Smooth muscle cell of the coronary artery (primary cell): ENCODE measurements around the gene ZMAT3. TPM values are rescaled to one million over a fixed set of nuclear protein-coding genes. Genes with fewer than 3 reads are reported as not detected.

Experiments used
- total RNA-seq: library from RNA; depleted of rRNA; stranded (reverse); fragments of >200 nt; gene quantifications from 2 replicates; pipeline ENCODE4 v1.2.3, GENCODE V29; 2014; ENCODE audit warnings: low replicate concordance

The ZMAT3 gene
- 22.3 and 28.6 TPM in 2 replicates for total RNA-seq

GRCh38 chr3:179071323-179072099, at the start of gene ZMAT3:
ZMAT3 (minus strand) TSS chr3:179071809; CDS start chr3:179067752, 4,057 bp downstream.

Other genes starting within 250 kb of the ZMAT3 start
- gene PIK3CA, start 76.5 kb upstream of the ZMAT3 start, total RNA-seq = 18.0 and 25.3 TPM in 2 replicates
- gene KCNMB3, start 179.3 kb upstream of the ZMAT3 start, total RNA-seq = 0.75 and 1.3 TPM in 2 replicates